Measurements from ENCODE around the gene C1QA.
"Not testable (repeated sequence)": the region's sequence is repeated elsewhere in the genome, so short reads cannot be mapped to it uniquely, and the experiment has no call there.

C1QA gene

DNA sequence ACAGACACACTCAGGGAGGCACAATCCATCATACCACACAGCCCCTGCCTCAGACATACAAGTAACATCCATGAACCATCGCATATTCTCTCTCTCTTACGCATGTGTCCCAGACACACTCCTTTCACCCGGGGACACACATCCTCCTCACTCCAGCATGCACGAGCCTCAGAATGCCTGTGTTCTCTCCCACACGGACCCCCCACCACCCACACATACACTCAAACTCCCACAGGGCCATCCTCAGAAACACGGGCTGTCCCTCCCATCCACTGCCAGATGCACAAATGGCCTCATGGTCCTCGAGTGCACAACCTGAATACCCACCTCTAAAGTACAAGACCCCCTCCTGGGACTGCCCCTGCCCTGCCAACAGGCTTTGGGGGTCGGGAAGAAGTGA, 4.8 kb downstream of the C1QA start:
- DNase-seq (ENCODE audit: low spot score), result no peak

DNA sequence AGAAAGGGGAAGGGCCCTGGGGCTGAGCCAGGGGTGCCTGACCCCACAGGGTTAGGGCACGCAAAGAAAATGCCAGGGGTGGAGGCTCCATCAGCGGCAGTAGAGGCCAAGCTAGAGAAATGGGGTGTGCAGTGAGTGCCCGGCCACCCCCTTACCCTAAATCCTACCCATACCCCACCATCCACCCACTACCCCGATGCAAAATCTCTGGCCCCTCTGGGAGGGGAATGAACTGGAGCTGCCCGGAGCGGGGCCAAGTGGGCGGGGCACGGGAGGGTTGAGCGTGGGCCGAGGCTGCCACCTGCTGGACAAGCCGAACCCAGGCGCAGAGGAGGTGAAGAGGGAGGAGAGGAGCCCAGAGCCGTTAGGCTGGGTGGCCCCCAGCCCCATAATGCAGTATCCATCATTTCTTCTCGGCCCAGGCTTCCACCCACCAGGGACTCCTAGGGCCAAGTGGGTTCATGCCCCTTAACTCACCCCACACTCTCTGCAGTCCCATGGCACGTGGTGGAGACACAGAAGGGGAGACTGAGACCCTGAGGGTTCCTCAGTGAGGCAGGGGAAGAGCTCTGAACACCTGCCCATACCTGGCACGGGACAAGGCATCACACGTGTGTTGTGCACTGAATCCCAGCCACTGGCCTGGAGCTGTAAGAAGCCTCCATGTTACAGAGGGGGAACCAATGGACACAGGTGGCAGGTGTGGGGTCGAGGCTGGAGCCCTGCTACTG, 5.6 kb downstream of the C1QA start:
- DNase-seq (ENCODE audit: low spot score), result peak; percentile 86

DNA sequence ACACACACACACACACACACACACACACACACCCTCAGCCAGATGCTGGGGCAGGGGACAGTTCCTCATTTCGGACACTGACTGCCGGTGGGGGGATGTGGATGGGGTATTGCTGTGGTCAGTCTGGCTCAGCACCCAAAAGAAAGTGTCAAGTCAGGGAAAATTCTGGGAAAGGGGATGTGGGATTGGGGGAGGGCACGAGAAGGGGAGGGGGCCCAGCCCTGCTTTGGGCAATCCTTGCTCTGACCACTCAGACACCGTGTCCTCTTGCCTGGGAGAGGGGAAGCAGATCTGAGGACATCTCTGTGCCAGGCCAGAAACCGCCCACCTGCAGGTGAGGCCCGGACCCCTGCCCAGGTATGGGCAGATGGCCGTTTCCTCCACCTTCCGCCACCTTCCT, 7.0 kb downstream of the C1QA start, which contains the start of gene C1QC:
Gene C1QC (plus strand): TSS at position 253 of the 400 bp plus-strand sequence. CDS start 391 bp downstream, outside the sequence.
- no peak for DNase-seq (ENCODE audit: low spot score)

DNA sequence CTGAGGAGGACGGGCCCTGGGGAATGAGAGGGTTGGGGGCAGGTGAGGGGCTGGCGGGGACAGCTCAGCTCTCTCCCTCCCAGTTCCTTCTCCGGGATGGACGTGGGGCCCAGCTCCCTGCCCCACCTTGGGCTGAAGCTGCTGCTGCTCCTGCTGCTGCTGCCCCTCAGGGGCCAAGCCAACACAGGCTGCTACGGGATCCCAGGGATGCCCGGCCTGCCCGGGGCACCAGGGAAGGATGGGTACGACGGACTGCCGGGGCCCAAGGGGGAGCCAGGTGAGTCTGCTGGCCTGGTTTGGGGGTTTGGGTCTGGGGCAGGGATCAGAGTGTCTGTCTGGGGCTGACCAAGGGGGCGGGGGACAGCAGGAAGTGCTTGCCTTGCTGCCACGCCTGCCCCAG, 7.5 kb downstream of the C1QA start:
- DNase-seq (ENCODE audit: low spot score), result no peak

DNA sequence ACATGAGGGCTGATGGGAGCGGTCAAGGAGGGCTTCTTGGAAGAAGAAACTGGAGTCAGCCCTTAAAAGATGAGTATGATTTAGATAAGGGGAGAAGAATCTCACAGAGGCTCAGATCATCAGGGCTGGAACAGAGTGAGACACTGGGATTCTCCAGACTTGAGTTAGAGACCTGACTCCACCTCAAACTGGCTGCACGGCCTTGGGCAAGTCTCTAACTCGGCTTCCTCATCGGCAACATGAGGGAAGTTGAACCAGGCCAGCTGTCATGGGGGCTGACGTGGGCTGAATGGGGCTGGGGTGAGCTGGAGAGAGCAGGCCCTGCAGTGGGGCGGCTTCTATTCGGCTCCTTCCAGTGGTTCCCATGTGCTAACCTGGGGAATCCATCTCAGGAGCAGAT, 9.5 kb downstream of the C1QA start:
- no peak for DNase-seq (ENCODE audit: low spot score)

DNA sequence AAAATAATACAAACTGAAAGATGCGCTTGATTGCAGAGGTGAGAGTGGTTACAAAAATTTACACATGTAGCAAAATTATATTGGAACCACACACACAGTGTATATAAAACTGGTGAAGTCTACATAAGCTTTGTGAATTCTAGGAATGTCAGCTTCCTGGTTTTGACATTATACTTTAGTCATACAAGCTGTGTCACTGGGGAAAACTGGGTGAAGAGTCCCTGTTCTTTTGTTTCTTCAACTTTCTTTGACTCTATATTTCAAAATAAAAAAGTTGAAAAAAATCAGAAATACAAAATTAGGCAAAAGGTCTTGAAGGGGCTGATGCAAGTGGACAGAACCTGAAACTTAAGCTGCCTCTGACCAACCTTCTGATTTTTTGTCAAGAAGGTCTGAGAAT, 10.0 kb downstream of the C1QA start:
- peak; percentile 34 for DNase-seq (ENCODE audit: low spot score)

DNA sequence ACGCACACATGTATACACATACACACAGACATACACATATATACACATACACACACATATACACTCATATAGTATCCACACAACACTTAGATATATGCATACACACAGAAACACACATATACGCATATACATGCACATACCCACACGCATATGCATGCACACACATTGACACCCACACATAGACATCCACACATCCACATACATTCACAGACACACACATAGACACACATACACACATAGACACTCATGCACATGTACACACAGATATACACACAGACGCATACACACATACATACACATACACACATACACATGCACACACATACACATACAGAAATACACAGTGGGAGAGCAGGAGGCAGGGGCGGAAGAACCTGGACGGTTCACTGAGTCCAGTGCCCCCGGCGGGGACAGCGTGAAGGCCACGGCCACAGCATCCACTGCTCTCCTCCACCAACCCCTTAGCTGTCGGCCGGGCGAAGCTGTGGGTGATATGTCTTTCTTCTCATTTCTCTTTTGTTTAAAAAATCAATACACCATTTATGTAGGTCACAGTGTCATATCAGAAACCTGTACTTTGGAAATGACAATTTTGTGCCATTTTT, 13.8 kb downstream of the C1QA start:
- DNase-seq (ENCODE audit: low spot score), result no peak

DNA sequence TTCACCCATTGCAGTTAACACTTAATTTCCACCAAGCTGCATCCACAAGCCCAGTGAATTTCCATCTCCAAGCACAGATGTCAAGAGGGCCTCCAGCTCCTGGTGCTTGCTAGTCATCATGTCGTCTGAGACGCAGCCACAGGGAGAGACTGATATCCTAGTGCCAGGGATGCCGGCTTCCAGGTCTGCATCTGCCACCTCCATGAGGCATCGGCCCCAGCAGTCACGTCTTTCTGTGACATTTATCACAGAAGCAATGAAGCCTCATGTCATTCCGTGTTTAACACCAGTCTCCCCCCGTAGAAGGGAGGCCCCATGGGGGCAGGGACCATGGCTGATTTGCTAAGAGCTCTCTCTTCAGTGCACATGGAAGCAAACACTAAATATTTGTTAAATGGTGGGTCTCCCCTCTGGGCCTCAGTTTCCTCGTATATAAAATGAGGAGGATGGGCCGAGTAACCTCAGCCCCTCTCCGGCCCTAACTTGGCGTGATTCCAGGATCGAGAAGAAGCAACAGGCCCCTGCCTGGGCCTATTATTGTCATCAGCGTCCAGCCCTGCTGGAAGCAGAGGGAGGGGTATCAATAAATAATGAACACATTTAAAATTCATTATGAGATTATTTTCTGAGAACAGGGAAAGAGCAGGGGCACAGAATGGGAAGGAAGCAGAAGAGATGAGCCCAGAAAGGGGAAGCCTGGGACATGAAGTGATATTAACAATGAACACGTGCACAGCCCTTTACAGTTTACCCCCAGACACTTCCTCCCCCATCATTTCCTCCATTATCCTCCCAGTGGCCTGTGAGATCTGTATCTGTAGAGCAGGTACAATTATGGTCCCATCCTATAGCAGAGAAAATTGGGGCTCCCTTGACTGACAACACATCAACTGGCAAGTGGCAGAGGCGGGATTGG, 15.8 kb downstream of the C1QA start:
- DNase-seq (ENCODE audit: low spot score), result no peak

DNA sequence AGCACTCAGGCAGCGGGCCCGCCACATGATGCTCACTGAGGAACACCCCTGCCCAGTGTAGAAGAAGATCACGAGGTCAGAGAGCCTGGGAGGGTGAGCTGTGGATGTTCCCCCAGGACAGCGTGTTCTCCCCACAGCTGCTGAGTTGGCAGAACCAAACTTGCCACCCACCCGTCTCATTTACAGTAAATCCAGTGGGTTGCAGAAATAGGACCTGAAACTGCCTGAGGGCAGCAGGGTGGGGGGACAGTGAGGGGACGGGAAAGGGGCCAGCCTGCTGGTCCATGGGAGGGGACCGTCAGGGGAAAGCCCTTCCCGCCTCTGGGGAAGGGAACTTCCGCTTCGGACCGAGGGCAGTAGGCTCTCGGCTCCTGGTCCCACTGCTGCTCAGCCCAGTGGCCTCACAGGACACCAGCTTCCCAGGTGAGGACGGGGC, 16.5 kb downstream of the C1QA start, which contains the start of gene C1QB:
Gene C1QB (plus strand): TSS at position 356 of the 436 bp plus-strand sequence. CDS start 6,227 bp downstream, outside the sequence.
- DNase-seq (ENCODE audit: low spot score), result no peak

DNA sequence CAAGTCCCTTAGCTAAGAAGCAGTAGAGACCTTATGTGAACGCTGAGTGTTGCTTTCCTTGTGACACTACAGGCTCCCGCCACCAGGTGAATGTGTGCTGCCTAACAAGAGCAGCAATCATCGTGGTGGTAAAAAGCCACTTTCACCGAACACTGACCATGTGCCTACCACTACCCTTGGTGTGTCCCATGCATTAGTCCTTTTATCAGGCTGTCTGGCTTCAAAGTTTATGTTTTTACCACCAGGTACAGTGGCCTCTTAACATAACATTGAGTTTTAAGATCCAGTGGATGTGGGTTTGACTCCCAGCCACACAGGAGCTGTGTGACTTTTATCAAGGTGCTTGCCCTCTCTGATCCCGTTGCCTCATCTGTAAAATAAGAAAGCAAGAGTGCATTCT, 18.3 kb downstream of the C1QA start:
- DNase-seq (ENCODE audit: low spot score), result no peak

DNA sequence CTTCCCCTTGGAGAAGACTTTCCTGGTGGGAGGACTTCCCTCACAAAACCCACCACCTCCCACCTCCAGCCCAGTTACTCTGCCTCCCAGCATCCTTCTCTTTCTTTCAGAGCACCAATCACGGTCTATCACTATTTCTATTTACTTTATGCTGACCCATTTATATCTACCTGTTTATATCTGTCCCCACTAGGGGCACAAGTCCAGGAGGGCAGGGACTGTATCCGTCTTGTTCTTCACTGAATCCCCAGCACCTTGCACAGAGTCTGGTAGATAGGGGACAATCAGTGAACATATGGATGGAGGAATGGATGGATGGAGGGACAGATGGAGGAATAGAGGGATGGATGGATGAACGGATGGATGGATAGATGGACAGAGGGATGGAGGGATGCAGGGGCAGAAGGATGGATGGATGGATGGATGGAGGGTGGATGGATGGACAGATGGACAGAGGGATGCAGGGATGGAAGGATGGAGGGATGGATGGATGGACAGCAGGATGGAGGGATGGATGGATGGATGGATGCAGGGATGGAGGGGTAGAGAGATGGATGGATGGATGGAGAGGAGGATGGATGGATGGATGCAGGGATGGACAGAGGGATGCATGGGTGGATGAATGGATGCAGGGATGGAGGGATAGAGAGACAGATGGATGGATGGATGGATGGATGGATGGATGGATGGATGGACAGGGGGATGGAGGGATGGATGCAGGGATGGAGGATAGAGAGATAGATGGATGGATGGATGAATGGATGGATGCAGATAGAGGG, 22.1 kb downstream of the C1QA start:
- no peak for DNase-seq (ENCODE audit: low spot score)

DNA sequence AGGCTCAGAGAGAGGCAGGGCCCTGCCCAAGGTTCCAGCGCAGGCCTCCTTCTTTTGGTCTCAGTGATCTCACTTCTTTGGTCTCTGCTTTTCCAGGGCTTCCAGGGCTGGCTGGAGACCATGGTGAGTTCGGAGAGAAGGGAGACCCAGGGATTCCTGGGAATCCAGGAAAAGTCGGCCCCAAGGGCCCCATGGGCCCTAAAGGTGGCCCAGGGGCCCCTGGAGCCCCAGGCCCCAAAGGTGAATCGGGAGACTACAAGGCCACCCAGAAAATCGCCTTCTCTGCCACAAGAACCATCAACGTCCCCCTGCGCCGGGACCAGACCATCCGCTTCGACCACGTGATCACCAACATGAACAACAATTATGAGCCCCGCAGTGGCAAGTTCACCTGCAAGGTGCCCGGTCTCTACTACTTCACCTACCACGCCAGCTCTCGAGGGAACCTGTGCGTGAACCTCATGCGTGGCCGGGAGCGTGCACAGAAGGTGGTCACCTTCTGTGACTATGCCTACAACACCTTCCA, 24.4 kb downstream of the C1QA start:
- DNase-seq (ENCODE audit: low spot score), result no peak

DNA sequence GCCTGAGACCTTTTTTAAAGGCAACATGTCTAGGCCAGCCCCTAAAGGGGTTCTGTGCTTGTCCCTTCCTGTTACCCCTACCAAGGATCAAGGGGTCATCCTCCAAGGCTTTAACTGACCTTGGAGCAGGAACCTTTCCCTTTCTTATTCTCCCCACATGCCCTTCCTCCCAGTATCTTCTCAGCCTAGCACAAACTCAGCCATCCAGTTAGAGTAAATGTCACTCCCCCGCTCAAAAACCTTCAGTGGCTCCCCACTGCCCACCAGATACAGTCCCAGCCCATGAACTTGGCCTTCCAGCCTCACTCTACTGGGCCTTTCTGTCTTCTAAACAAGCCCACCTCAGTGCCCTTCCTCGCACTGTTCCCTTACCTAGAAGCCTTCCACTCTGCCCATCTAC, 25.5 kb downstream of the C1QA start:
- no peak for DNase-seq (ENCODE audit: low spot score)

DNA sequence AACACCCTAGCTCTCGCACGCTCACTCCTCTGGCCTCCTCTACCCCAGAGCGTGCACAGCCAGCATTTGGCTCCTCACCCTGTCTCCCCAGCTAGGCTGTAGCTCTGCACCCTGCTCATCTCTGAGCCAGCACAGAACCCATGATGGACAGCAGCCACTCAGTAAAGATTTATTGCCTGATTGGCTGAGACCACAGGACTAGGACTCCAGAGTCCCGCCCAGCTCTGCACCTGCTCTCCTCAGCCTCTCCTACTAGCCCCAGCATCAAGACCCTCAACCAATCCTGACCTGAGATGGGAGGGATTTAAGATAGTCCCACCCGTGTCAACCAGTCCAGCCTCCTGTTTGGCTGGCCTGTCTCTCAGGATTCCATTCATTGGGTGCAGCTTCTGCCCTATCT, 25.9 kb downstream of the C1QA start:
- no peak for DNase-seq (ENCODE audit: low spot score)

DNA sequence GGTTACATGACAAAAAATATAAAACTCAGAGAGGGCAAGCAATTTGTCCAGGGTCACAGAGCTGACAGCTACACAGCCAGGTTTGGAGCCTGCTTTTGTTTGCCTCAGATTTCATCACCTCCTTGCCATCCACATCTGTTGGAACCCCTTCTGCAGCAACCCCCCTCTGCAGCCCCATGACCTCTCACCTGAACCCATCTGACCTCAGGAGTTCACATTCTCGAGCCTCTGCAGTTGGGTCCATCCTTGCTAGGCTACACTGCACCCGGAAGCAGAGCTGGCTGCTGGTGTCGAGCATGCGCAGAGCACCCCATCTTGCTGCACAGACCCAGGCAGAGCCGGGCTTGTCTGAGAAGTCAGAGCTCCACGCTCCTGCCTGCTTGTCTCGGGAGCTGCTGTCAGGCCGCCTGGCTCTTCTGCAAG, 26.6 kb downstream of the C1QA start:
- no peak for DNase-seq (ENCODE audit: low spot score)

DNA sequence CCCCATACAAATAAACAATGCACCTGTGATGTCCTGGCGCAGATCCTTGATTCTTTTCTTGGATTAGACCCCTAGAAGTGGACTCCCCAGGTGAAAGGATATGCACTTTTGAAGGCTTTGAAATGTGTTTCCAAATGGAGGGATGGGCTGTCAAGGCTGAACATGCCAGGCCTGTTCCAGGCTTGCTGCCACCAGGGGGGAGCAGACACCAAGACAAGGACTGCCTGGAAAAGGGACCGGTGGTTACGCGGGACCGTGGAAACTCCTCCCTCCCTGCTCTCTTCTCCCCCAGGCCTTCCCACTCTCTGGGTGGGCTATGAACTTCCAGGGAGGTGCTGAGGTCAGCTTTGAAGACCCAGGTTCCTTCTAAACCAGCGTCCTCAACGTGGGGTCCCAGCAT, 29.3 kb downstream of the C1QA start:
- DNase-seq (ENCODE audit: low spot score), result peak; percentile 45

DNA sequence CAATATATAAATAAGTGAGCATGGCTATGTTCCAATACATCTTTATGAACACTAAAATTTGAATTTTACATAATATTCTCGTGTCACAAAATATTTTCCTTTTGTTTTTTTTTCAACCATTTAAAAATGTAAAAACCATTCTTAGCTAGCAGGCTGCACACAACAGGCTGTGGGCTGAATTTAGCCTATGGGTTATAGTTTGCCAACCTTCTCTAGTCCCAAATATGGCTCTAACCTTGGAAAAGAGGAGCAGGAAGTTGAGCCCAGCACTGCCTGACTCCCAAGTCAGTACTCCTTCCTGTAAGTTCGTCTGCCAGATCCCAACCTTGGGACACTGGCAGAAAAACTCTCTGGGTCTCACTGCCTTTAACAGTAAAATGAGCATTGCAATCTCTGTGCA, 30.0 kb downstream of the C1QA start:
- no peak for DNase-seq (ENCODE audit: low spot score)

DNA sequence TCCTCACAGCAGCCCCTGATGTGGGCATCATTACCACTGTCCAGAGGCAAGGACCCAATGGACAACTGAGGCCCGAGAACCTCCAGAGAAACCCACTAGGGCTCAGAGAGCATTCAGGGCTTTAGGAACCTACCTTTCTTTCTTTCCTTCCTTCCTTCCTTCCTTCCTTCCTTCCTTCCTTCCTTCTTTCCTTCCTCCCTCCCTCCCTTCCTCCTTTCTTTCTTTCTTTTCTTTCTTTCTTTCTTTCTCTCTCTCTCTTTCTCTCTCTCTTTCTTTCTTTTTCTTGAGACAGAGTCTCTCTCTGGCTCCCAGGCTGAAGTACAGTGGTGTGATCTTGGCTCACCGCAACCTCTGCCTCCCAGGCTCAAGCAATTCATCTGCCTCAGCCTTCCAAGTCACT, 32.4 kb downstream of the C1QA start:
- DNase-seq (ENCODE audit: low spot score), result not testable (repeated sequence)

DNA sequence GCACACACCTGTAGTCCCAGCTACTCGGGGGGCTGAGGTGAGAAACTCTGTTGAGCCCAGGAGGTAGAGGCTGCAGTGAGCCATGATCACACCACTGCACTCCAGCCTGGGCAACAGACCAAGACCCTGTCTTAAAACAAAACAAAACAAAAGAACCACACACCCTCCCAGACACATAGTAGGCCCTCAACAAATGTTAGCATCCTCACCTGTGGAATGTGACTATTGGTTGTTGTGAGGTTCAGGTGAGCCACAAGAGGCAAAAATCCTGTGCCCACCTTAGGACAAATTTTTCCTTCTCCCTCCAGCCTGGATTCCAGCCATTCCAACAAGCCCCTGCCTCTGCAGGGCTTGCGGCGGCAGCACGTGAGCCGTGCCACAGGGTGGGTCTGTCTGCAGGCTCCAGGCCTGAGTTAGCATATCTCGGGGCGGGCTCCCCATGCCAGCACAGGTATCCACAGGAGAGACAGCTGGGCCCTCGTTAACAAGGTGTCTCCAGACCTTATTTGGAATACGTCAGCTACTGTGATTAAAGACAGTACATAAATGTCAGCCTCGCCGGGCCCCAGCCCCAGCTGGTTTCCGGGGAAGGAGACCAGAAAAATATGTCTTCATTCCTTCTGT, 34.0 kb downstream of the C1QA start:
- no peak for DNase-seq (ENCODE audit: low spot score)

DNA sequence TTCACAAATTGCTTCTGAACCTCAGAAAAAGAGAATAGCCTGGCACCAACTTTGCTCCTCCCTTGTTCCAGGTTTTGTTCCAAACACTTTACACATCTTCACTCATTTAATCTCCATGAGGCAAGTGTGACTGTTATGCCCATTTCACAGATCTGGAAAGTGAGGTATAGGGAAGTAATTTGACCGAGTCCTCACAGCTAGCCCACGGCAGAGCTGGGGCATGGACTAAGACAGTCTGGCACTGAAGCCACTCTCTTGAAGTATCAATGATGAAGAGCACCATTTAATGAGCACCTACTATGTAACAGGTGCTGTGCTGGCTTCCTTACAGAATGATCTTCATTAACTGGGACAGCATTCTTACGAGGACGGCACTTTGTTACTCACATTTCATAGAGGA, 35.6 kb downstream of the C1QA start:
- no peak for DNase-seq (ENCODE audit: low spot score)
